K562 (cell line): ENCODE data around the gene NCOA3. TPM values are rescaled to one million over a fixed set of nuclear protein-coding genes. Genes with fewer than 3 reads are reported as not detected.

Source experiments
- ADNP ChIP-seq: fragments of 200-800 bp; sonication (Bioruptor generic); IDR thresholded peaks from 2 replicates; pipeline ENCODE4 v1.6.1; 2016; ENCODE audit warnings: missing genetic modification characterization, missing compliant biosample characterization
- ARID3A ChIP-seq: IDR thresholded peaks from 2 replicates; pipeline ENCODE4 v1.6.1; 2012; ENCODE audit warnings: low read depth, low read length, improper control_type of control experiment, borderline replicate concordance
- GABPA ChIP-seq: fragments of 200-800 bp; sonication (Bioruptor generic); conservative IDR thresholded peaks from 2 replicates; pipeline ENCODE4 v1.6.1; 2016; ENCODE audit warnings: low read depth, missing genetic modification characterization, missing compliant biosample characterization
- MEIS2 ChIP-seq: fragments of 450-650 bp; IDR thresholded peaks from 2 replicates; pipeline ENCODE4 v1.6.1; 2014; ENCODE audit warnings: mild to moderate bottlenecking; ENCODE audit not compliant: partially characterized antibody
- ZBTB11 ChIP-seq, 3 experiments: fragments of 200-800 bp in 1 of 3; fragments of 250-450 bp in 1 of 3; fragments of 450-650 bp in 1 of 3; sonication (Bioruptor Pico) in 1 of 3; sonication (Bioruptor generic) in 1 of 3; formaldehyde crosslinking in 1 of 3; IDR thresholded peaks; 2 replicates each; pipeline versions ENCODE4 v1.6.1 to v1.8.0; 2016 to 2022; ENCODE audit warnings: mild to moderate bottlenecking in 2 of 3, missing genetic modification characterization in 2 of 3, missing compliant biosample characterization in 1 of 3, moderate library complexity in 1 of 3
- ZNF165 ChIP-seq: fragments of 250-450 bp; sonication (Bioruptor Pico); IDR thresholded peaks from 2 replicates; pipeline ENCODE4 v1.4.0; 2020; ENCODE audit warnings: borderline replicate concordance
- ZNF224 ChIP-seq: sonication (generic); formaldehyde crosslinking; IDR thresholded peaks from 2 replicates; pipeline ENCODE4 v1.8.0; 2022; ENCODE audit warnings: mild to moderate bottlenecking, missing genetic modification reagents
- ZNF263 ChIP-seq: sonication (generic); formaldehyde crosslinking; IDR thresholded peaks from 2 replicates; pipeline ENCODE4 v1.8.0; 2022; ENCODE audit warnings: mild to moderate bottlenecking, missing genetic modification reagents, borderline replicate concordance
- ZNF384 ChIP-seq: IDR thresholded peaks from 2 replicates; pipeline ENCODE4 v1.6.1; 2012; ENCODE audit warnings: low read depth, low read length, improper control_type of control experiment
- ZNF699 ChIP-seq: fragments of 250-450 bp; sonication (Bioruptor Pico); IDR thresholded peaks from 2 replicates; pipeline ENCODE4 v1.8.0; 2021; ENCODE audit warnings: mild to moderate bottlenecking, moderate library complexity; ENCODE audit not compliant: insufficient replicate concordance
- polyA plus RNA-seq, 8 experiments: library from polyadenylated mRNA; depleted of rRNA in 4 of 8; stranded (reverse) in 5 of 8; unstranded in 3 of 8; fragments of >200 nt; fragmentation: Nextera tagmentation in 2 of 8; fragmentation: Illumina TruSeq in 1 of 8; extraction: Ambion mirVana in 2 of 8; extraction: Trizol in 1 of 8; gene quantifications; 2 replicates each; pipeline versions ENCODE4 v1.2.1 to v1.2.3, GENCODE V29; 2011 to 2014; ENCODE audit warnings: inconsistent platforms in 1 of 8, missing spikeins in 1 of 8
- total RNA-seq, 7 experiments: library from RNA; depleted of rRNA in 6 of 7; stranded (reverse); fragments of >200 nt in 6 of 7; fragmentation: Illumina TruSeq in 2 of 7; extraction: Trizol in 2 of 7; gene quantifications; 2 replicates each; pipeline versions ENCODE4 v1.2.1 to v1.2.3, GENCODE V29; 2011 to 2021; ENCODE audit warnings: low replicate concordance in 1 of 7
- TF ChIP-seq, protein P1 (sequence below): fragments of 200-800 bp; sonication (Bioruptor generic); IDR thresholded peaks from 2 replicates; pipeline ENCODE4 v1.6.1; 2016; ENCODE audit warnings: missing genetic modification characterization, missing compliant biosample characterization
- TF ChIP-seq, protein P2 (sequence below): fragments of 450-650 bp; formaldehyde crosslinking; IDR thresholded peaks from 2 replicates; pipeline ENCODE4 v1.4.0; 2020; ENCODE audit warnings: mild to moderate bottlenecking, moderate library complexity

The NCOA3 gene
- total and polyA plus RNA-seq, 9 of the 15 experiments (the other 6 are each of a cell fraction or from before 2014, with no cell fraction given): 3.2 to 24.3 (median 14.4) TPM

GRCh38 chr20:47620808-47621805 lies 119.4 kb downstream of the NCOA3 start (continued):
- TF ChIP-seq, protein P1, sequence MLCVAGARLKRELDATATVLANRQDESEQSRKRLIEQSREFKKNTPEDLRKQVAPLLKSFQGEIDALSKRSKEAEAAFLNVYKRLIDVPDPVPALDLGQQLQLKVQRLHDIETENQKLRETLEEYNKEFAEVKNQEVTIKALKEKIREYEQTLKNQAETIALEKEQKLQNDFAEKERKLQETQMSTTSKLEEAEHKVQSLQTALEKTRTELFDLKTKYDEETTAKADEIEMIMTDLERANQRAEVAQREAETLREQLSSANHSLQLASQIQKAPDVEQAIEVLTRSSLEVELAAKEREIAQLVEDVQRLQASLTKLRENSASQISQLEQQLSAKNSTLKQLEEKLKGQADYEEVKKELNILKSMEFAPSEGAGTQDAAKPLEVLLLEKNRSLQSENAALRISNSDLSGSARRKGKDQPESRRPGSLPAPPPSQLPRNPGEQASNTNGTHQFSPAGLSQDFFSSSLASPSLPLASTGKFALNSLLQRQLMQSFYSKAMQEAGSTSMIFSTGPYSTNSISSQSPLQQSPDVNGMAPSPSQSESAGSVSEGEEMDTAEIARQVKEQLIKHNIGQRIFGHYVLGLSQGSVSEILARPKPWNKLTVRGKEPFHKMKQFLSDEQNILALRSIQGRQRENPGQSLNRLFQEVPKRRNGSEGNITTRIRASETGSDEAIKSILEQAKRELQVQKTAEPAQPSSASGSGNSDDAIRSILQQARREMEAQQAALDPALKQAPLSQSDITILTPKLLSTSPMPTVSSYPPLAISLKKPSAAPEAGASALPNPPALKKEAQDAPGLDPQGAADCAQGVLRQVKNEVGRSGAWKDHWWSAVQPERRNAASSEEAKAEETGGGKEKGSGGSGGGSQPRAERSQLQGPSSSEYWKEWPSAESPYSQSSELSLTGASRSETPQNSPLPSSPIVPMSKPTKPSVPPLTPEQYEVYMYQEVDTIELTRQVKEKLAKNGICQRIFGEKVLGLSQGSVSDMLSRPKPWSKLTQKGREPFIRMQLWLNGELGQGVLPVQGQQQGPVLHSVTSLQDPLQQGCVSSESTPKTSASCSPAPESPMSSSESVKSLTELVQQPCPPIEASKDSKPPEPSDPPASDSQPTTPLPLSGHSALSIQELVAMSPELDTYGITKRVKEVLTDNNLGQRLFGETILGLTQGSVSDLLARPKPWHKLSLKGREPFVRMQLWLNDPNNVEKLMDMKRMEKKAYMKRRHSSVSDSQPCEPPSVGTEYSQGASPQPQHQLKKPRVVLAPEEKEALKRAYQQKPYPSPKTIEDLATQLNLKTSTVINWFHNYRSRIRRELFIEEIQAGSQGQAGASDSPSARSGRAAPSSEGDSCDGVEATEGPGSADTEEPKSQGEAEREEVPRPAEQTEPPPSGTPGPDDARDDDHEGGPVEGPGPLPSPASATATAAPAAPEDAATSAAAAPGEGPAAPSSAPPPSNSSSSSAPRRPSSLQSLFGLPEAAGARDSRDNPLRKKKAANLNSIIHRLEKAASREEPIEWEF (CRISPR knock-in tag): 0 out of 2 replicates have a peak, but pooled peaks have one; percentile 43
- no peak for TF ChIP-seq MEIS2
- peak; percentile 88 for TF ChIP-seq ARID3A
- peak; percentile 83 for TF ChIP-seq ZNF384
- TF ChIP-seq ZNF699 (CRISPR knock-in tag): no peak
- no peak for TF ChIP-seq GABPA (tag)
- TF ChIP-seq, protein P2, sequence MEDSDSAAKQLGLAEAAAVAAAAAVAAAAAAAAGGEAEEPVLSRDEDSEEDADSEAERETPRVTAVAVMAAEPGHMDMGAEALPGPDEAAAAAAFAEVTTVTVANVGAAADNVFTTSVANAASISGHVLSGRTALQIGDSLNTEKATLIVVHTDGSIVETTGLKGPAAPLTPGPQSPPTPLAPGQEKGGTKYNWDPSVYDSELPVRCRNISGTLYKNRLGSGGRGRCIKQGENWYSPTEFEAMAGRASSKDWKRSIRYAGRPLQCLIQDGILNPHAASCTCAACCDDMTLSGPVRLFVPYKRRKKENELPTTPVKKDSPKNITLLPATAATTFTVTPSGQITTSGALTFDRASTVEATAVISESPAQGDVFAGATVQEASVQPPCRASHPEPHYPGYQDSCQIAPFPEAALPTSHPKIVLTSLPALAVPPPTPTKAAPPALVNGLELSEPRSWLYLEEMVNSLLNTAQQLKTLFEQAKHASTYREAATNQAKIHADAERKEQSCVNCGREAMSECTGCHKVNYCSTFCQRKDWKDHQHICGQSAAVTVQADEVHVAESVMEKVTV (CRISPR knock-in tag): peak; percentile 70
- TF ChIP-seq ZNF263 (CRISPR knock-in tag): no peak
- no peak for TF ChIP-seq ZNF165 (CRISPR knock-in tag)
- TF ChIP-seq ADNP: 0 out of 2 replicates have a peak, but pooled peaks have one; percentile 21
- peak in 1 of 3 experiments; percentile 75; a peak in 2 of 6 replicates for TF ChIP-seq ZBTB11 (CRISPR knock-in tag; IDR thresholded peaks at IDR 0.05)
- no peak for TF ChIP-seq ZNF224 (CRISPR knock-in tag)
